ENCODE results near the gene PDE1A. TPM values are rescaled to one million over a fixed set of nuclear protein-coding genes. Genes with fewer than 3 reads are reported as not detected.

Gene PDE1A
- total RNA-seq, 4 donors from 2014 or later = 0.75 to 8.1 (median 3.8) TPM

DNA sequence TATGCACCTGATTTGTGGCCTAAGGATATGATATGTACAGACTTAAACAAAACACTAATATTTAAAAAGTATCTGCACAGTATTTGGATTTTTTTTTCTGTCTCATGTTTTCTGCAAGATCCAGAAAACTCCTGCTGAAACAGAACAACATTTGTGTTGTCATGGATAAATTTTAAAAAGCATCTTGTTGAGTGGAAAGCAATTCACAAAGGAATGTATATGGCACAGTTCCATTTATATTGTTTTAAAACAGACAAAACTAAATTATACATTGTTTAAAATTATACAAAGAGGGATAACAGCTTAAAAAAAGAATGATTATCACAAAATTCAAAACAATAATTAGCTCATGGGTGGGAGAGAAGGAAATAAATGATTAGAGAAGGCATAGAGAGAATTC lies 247.7 kb downstream of the PDE1A start:
- TF ChIP-seq POLR2A (IDR thresholded peaks at IDR 0.05) = no peak
- TF ChIP-seq, protein P1, sequence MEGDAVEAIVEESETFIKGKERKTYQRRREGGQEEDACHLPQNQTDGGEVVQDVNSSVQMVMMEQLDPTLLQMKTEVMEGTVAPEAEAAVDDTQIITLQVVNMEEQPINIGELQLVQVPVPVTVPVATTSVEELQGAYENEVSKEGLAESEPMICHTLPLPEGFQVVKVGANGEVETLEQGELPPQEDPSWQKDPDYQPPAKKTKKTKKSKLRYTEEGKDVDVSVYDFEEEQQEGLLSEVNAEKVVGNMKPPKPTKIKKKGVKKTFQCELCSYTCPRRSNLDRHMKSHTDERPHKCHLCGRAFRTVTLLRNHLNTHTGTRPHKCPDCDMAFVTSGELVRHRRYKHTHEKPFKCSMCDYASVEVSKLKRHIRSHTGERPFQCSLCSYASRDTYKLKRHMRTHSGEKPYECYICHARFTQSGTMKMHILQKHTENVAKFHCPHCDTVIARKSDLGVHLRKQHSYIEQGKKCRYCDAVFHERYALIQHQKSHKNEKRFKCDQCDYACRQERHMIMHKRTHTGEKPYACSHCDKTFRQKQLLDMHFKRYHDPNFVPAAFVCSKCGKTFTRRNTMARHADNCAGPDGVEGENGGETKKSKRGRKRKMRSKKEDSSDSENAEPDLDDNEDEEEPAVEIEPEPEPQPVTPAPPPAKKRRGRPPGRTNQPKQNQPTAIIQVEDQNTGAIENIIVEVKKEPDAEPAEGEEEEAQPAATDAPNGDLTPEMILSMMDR (IDR thresholded peaks at IDR 0.05) = no peak
- TF ChIP-seq EP300 (IDR thresholded peaks at IDR 0.05; ENCODE audit: low read depth) = no peak
- TF ChIP-seq POLR2AphosphoS5 (IDR thresholded peaks at IDR 0.05) = no peak
- Histone ChIP-seq H3K4me3 (no peak overlapping the region), H3K4me1 (no peaks in the 10 kb centered on the region), H3K27ac (no peak overlapping the region), H3K27me3 (no peaks in the 10 kb centered on the region), H3K36me3 (no peaks in the 10 kb centered on the region), H3K9me3 (peaks cover 8 to 12% of the 10 kb centered on the region in 2 donors)
- in situ Hi-C loops (cut with MboI; ENCODE audit: low pct_ligation_motif_present in 1 of 4, low pct_unique_long_range_greater_than_20kb in 1 of 4, low sequenced_read_pairs in 3 of 4) (loop anchor here in 2 of 4 donors (25.0 kb wide), 1 partner anchor 808 kb away; no protein-coding TSS in a partner anchor), intact Hi-C loops (cut with DNase I; ENCODE audit: low total_unique reads) (no loop called here)
- DNase-seq = no peak

DNA sequence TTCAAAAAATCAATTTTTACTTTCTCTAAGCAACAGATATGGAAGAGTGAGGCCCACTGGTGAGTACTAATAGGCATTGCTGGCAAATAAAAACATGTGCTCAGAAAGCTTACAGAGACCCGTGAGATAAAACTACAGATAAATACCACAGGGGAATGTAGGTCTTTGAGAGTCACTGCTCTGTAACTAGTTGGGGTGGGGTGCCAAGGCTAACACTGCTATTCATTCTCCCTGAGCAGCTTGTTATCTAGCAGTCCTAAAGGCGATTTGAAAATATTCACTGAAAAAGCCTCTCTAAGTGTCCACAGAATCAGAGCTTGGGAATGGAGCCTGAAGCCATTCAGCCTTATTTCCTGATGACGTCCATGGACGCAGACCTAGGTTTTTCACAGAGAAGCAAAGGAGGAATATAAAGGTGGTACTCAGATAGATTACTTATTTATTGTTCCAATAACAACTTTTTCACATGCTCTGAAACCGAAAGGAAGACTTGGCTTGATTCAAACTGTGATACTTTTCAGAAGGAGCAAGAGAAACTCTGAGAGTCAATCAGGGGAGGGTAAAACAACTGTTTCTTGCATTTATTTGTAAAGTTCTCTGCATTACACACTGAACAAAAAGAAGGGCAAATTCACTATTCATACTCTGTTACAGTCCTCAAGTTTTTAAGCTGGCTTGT lies 252.8 kb downstream of the PDE1A start:
- no peak for DNase-seq
- in situ Hi-C loops (cut with MboI; ENCODE audit: low pct_ligation_motif_present in 1 of 4, low pct_unique_long_range_greater_than_20kb in 1 of 4, low sequenced_read_pairs in 3 of 4) (no loop called here), intact Hi-C loops (cut with DNase I; ENCODE audit: low total_unique reads) (no loop called here)
- no peak for TF ChIP-seq POLR2AphosphoS5 (IDR thresholded peaks at IDR 0.05)
- no peak for TF ChIP-seq POLR2A (IDR thresholded peaks at IDR 0.05)
- no peak for TF ChIP-seq EP300 (IDR thresholded peaks at IDR 0.05; ENCODE audit: low read depth)
- TF ChIP-seq, protein P1 (IDR thresholded peaks at IDR 0.05) = no peak
- H3K27ac ChIP-seq = no peak overlapping the region
- WGBS, 2 donors (ENCODE audit: low coverage in 1 of 2) = 58 to 68% methylated on average over 5 of the region's 5 CpGs
- H3K27me3 ChIP-seq = no peaks in the 10 kb centered on the region
- no peaks in the 10 kb centered on the region for H3K36me3 ChIP-seq
- no peaks in the 10 kb centered on the region for H3K4me1 ChIP-seq
- H3K9me3 ChIP-seq = no peaks in the 10 kb centered on the region
- no peak overlapping the region for H3K4me3 ChIP-seq

DNA sequence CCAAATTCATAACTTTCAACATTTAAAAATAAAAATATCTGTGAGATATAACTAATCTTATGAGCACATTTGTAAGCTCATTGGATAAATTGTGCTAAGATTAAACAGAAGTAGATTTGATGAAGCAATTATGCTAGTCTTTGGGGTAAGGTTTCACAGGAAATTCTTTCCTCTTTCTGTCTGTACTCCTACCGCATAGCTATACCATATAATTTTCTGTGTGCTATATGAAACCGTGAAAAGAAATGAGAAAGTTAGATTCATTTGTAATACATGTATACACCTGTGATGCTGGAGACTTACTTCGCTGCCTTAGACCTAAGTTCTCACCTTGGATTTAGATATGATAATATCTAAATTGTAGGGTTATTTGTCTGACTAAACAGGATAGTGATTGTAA lies 256.5 kb downstream of the PDE1A start:
- no peak overlapping the region for H3K27ac ChIP-seq
- H3K36me3 ChIP-seq = no peaks in the 10 kb centered on the region
- WGBS, 2 donors (ENCODE audit: low coverage in 1 of 2) = 80% methylated on average over 3 of the region's 3 CpGs
- DNase-seq = no peak
- TF ChIP-seq EP300 (IDR thresholded peaks at IDR 0.05; ENCODE audit: low read depth) = no peak
- TF ChIP-seq, protein P1 (IDR thresholded peaks at IDR 0.05) = no peak
- no peak for TF ChIP-seq POLR2AphosphoS5 (IDR thresholded peaks at IDR 0.05)
- TF ChIP-seq POLR2A (IDR thresholded peaks at IDR 0.05) = no peak
- in situ Hi-C loops (cut with MboI; ENCODE audit: low pct_ligation_motif_present in 1 of 4, low pct_unique_long_range_greater_than_20kb in 1 of 4, low sequenced_read_pairs in 3 of 4) (no loop called here), intact Hi-C loops (cut with DNase I; ENCODE audit: low total_unique reads) (no loop called here)
- H3K9me3 ChIP-seq = no peaks in the 10 kb centered on the region
- H3K4me3 ChIP-seq = no peak overlapping the region
- no peaks in the 10 kb centered on the region for H3K27me3 ChIP-seq
- no peaks in the 10 kb centered on the region for H3K4me1 ChIP-seq

DNA sequence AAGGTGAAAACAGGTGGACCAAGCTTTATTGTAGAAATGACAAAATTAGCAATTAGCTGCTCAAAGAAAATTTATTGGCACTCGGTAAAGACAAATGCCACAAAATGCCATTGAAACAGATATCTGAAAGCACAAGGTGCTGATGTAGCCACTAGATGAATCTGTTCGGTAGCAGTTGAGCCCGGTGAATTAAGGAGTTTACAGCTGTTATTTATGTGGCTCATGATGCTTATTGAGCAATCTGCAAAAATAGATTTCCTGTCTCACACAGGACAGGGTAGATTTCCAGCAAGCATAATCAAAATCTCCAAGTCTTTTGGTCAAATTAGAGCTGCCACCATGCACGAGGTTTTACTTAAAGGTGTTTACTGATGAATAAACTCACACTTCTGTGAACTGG lies 259.0 kb downstream of the PDE1A start:
- H3K9me3 ChIP-seq = no peaks in the 10 kb centered on the region
- in situ Hi-C loops (cut with MboI; ENCODE audit: low pct_ligation_motif_present in 1 of 4, low pct_unique_long_range_greater_than_20kb in 1 of 4, low sequenced_read_pairs in 3 of 4) = no loop called here
- no peak overlapping the region for H3K4me3 ChIP-seq
- intact Hi-C loops (cut with DNase I; ENCODE audit: low total_unique reads) = no loop called here
- H3K4me1 ChIP-seq = no peaks in the 10 kb centered on the region
- H3K36me3 ChIP-seq = no peaks in the 10 kb centered on the region
- TF ChIP-seq, protein P1 (IDR thresholded peaks at IDR 0.05) = no peak
- 63 to 77% methylated on average over 4 of the region's 4 CpGs for WGBS, 2 donors (ENCODE audit: low coverage in 1 of 2)
- H3K27me3 ChIP-seq = no peaks in the 10 kb centered on the region
- H3K27ac ChIP-seq = no peak overlapping the region
- DNase-seq = no peak
